GM21515 (cell line): Measurements from ENCODE around the gene CFHR2.

Experiments used
- ATAC-seq: cut with Tn5 transposase; IDR thresholded peaks from one replicate; pipeline ENCODE4 v1.9.1; 2021; ENCODE audit not compliant: unreplicated experiment

Gene CFHR2

DNA sequence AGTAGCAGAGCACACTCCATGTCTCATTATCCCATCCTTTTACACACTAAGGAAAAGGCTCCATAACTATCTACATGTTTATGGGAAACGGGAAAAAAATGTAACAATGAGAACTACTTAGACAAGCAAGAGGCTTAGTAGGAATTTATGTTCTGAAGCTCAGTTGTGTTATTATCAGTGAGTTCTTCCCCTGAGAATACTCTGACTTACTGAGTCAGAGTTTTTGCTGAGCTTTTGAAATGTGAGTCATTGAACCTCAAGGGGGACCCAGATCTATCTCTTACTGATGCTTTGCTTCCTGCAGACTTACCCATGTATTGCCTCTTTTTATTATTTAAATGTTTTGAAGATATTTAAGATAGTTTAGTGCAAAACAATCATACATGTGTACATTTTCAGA lies 53.9 kb downstream of the CFHR2 start:
- no peak for ATAC-seq

DNA sequence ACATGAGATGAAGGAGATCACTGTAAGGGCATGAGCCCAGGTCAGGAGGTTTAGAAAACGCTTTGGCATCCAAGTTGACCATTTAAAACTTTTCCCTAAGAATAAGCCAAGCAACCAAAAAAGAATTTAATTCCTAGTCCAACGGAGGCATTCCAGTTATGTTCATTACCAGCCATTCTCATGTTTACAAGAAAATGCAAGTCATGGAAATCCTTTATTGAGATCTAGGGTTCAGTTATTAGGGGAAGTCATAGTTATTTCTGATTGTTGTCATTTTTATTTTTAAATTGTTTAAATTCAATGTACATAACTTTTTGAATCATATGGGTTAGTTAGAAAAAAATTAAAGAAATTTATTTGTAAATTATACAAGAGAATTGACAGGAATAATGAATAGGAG lies 58.3 kb downstream of the CFHR2 start:
- ATAC-seq: no peak

DNA sequence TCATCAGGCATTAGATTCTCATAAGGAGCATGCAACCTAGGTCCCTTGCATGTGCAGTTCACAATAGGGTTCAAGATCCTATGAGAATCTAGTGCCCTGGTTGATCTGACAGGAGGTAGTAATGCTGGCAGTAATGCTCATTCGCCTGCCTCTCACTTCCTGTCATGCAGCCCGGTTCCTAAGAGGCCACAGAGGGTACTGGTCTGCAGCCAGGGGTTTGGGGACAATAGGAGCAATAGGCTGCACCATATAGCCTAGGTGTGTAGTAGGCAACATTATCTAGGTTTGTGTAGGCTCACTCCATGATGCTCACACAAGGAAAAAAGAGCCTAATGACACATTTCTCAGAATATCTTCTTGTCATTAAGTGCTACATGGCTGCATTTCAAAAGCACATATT lies 59.6 kb downstream of the CFHR2 start:
- no peak for ATAC-seq

DNA sequence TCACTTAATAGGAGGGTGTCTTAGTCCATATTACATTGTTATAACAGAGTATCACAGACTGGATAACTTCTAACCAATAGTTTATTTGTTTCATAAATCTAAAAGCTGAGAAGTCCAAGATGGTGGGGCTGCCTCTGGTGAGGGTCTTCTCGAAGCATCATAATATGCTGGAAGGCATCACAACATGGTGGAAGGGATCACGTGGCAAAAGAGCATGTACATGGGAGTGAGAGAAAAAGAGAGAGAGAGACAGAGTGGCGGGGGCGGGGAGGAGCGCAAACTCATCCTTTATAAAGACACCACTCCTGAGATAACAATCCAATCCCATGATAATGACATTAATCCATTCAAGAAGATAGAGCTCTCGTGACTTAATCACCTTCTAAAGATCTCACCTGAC lies 65.3 kb downstream of the CFHR2 start:
- ATAC-seq: no peak
